Epithelial cell of proximal tubule (primary cell): ENCODE measurements around the gene PGAM1. TPM values are rescaled to one million over a fixed set of nuclear protein-coding genes. Genes with fewer than 3 reads are reported as not detected.

ENCODE experiments used
- DNase-seq: peaks from one replicate; pipeline ENCODE4 v3.0.0-alpha.2; 2011; ENCODE audit warnings: low read depth
- H3K4me3 ChIP-seq: 2 replicates; pipeline ENCODE4 v1.5.1; 2011; ENCODE audit warnings: low read depth, mild to moderate bottlenecking, low read length
- total RNA-seq: library from RNA; depleted of rRNA; stranded (reverse); fragments of >200 nt; gene quantifications from 2 replicates; pipeline ENCODE4 v1.2.3, GENCODE V29; 2015
- TF ChIP-seq, protein P1 (sequence below): conservative IDR thresholded peaks from 2 replicates; pipeline ENCODE4 v1.5.1; 2012; ENCODE audit warnings: low read depth, mild to moderate bottlenecking, low read length

Gene PGAM1
- total RNA-seq, 1 donor from 2014 or later, result 629 TPM

- no peak for DNase-seq
- no peak overlapping the region for H3K4me3 ChIP-seq
- TF ChIP-seq, protein P1, sequence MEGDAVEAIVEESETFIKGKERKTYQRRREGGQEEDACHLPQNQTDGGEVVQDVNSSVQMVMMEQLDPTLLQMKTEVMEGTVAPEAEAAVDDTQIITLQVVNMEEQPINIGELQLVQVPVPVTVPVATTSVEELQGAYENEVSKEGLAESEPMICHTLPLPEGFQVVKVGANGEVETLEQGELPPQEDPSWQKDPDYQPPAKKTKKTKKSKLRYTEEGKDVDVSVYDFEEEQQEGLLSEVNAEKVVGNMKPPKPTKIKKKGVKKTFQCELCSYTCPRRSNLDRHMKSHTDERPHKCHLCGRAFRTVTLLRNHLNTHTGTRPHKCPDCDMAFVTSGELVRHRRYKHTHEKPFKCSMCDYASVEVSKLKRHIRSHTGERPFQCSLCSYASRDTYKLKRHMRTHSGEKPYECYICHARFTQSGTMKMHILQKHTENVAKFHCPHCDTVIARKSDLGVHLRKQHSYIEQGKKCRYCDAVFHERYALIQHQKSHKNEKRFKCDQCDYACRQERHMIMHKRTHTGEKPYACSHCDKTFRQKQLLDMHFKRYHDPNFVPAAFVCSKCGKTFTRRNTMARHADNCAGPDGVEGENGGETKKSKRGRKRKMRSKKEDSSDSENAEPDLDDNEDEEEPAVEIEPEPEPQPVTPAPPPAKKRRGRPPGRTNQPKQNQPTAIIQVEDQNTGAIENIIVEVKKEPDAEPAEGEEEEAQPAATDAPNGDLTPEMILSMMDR, result no peak
Observed at GRCh38 chr10:97479939-97480338, 53.9 kb downstream of the PGAM1 start.

DNA sequence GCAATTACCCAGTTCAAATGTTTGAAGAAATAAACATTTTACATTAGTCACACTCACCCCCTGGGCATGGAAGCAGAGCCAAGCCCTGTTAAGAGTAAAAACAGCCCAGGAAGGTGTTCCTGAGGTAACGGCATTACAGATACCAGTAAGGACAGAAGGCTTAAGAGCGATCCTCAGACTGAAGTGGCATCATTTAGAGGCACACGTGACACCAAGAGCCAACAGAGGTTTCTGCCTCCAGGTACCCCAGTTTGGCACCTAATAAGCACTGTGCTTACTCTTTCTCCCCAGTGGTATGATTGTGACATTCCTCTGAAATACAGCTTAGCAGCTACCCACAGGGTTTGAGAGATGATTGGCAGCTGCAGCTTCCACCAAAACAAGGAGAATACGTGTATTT, 55.1 kb downstream of the PGAM1 start:
- DNase-seq, result no peak

GRCh38 chr10:97482381-97482780, 56.4 kb downstream of the PGAM1 start:
- TF ChIP-seq, protein P1, result no peak
- H3K4me3 ChIP-seq, result no peak overlapping the region
- DNase-seq, result no peak

More for the DNA sequence above, 55.1 kb downstream of the PGAM1 start:
- no peak overlapping the region for H3K4me3 ChIP-seq
- TF ChIP-seq, protein P1, result no peak

Other genes starting within 250 kb of the PGAM1 start
- gene SLIT1, start 240.2 kb upstream of the PGAM1 start, total RNA-seq, result under 0.01 and 0.12 TPM in 2 replicates
- 8.8 and 14.9 TPM in 2 replicates for gene ARHGAP19, start 133.6 kb upstream of the PGAM1 start, total RNA-seq
- 1.1 and 1.2 TPM in 2 replicates for gene FRAT1, start 106.9 kb upstream of the PGAM1 start, total RNA-seq
- gene FRAT2, start 91.5 kb upstream of the PGAM1 start, total RNA-seq, result 6.3 and 11.4 TPM in 2 replicates
- 23.5 and 46.3 TPM in 2 replicates for gene RRP12, start 24.9 kb upstream of the PGAM1 start, total RNA-seq
- gene EXOSC1, start 19.8 kb downstream of the PGAM1 start, total RNA-seq, result 34.2 and 65.3 TPM in 2 replicates
- 44.7 and 78.0 TPM in 2 replicates for gene ZDHHC16, start 20.0 kb downstream of the PGAM1 start, total RNA-seq
- 103 and 108 TPM in 2 replicates for gene MMS19, start 72.2 kb downstream of the PGAM1 start, total RNA-seq
- gene UBTD1, start 72.7 kb downstream of the PGAM1 start, total RNA-seq, result 21.6 and 23.6 TPM in 2 replicates
- gene ANKRD2, start 146.6 kb downstream of the PGAM1 start, total RNA-seq, result 3.3 and 6.8 TPM in 2 replicates
- gene HOGA1, start 158.2 kb downstream of the PGAM1 start, total RNA-seq, result 4.1 and 10.8 TPM in 2 replicates
- 0.12 TPM in 1 of 2 replicates, not detected in the other for gene C10orf62, start 163.5 kb downstream of the PGAM1 start, total RNA-seq
- 3.6 and 5.7 TPM in 2 replicates for gene MORN4, start 207.3 kb downstream of the PGAM1 start, total RNA-seq
- gene PI4K2A, start 214.5 kb downstream of the PGAM1 start, total RNA-seq, result 14.0 and 28.6 TPM in 2 replicates